Measurements from ENCODE around the gene KAT7. TPM values are rescaled to one million over a fixed set of nuclear protein-coding genes. Genes with fewer than 3 reads are reported as not detected.

KAT7 gene
- total and polyA plus RNA-seq, 2 of the 8 experiments (the other 6 are each of a cell fraction or from before 2014, with no cell fraction given), result 90.9 to 139 TPM

GRCh38 chr17:49873926-49874325 lies 85.4 kb downstream of the KAT7 start:
- no peak overlapping the region for H3K23ac ChIP-seq (ENCODE audit: insufficient read length)
- no peak overlapping the region for H2BK20ac ChIP-seq (ENCODE audit: low read length)
- H3K18ac ChIP-seq (ENCODE audit: extremely low read depth, low read length), result no peak overlapping the region; the same call in none of the 2 replicates
- no peak for FAIRE-seq
- H4K91ac ChIP-seq (replicated peaks; ENCODE audit: insufficient read length, low read length), result no peak overlapping the region
- no peak overlapping the region for H2BK5ac ChIP-seq (ENCODE audit: low read depth, low read length)
- H2BK15ac ChIP-seq (ENCODE audit: low read length), result no peak overlapping the region
- H3K79me2 ChIP-seq (ENCODE audit: control insufficient read depth in 1 of 2, insufficient read depth in 2 of 2, low read length in 2 of 2), result no peaks in the 10 kb centered on the region
- no peak overlapping the region for H3K27ac ChIP-seq (ENCODE audit: low read depth, low read length)
- no peak for DNase-seq (ENCODE audit: low read depth in 1 of 2, low spot score in 2 of 2)
- ChIA-PET CTCF (ENCODE audit: partially characterized antibody) (interaction anchor here (0.7 to 13.4 kb wide), 10 partner anchors 9 to 205 kb away, joined by 3 to 217 read pairs (median 3); partner anchors contain the start of gene DLX3), POLR2A (ENCODE audit: partially characterized antibody) (interaction anchor here (1.1 to 1.2 kb wide), 2 partner anchors 9 to 14 kb away, joined by 4 to 6 read pairs; no protein-coding TSS in a partner anchor)
- no peak overlapping the region for H3K56ac ChIP-seq (replicated peaks; ENCODE audit: insufficient read length, low read depth, low read length)
- no peak overlapping the region for H4K5ac ChIP-seq (ENCODE audit: insufficient read length, low read depth, low read length)
- H3K4me2 ChIP-seq (ENCODE audit: insufficient read depth in 1 of 2, low read depth in 2 of 2, low read length in 2 of 2), result no peak overlapping the region
- H3K36me3 ChIP-seq (ENCODE audit: control insufficient read depth in 2 of 4, insufficient read depth in 4 of 4, low read length in 3 of 4), result no peaks in the 10 kb centered on the region
- no peak overlapping the region for H2BK120ac ChIP-seq (replicated peaks; ENCODE audit: low read depth, low read length)
- H4K20me1 ChIP-seq (replicated peaks in 1 of 2; ENCODE audit: control insufficient read depth in 1 of 2, insufficient read depth in 2 of 2, low read length in 2 of 2), result no peaks in the 10 kb centered on the region
- H2AK5ac ChIP-seq (ENCODE audit: low read depth, low read length), result no peak overlapping the region
- no peaks in the 10 kb centered on the region for H3K79me1 ChIP-seq (ENCODE audit: low read depth, low read length)
- H3K4me3 ChIP-seq (ENCODE audit: extremely low read depth in 1 of 4, insufficient read depth in 2 of 4, low read depth in 3 of 4, low read length in 4 of 4), result no peak overlapping the region
- no peak overlapping the region for H3K4ac ChIP-seq (replicated peaks; ENCODE audit: insufficient read length, low read depth, low read length)
- no peak overlapping the region for H2BK12ac ChIP-seq (ENCODE audit: low read depth, low read length)
- no peak overlapping the region for H3K14ac ChIP-seq (ENCODE audit: insufficient read length)
- H2AFZ ChIP-seq (ENCODE audit: low read length), result no peak overlapping the region
- H3K4me1 ChIP-seq (replicated peaks in 1 of 4; ENCODE audit: control insufficient read depth in 3 of 4, insufficient read depth in 4 of 4, low read length in 3 of 4), result peaks cover 0 to 16% (median 11%) of the 10 kb centered on the region in 4 experiments; a peak in 6 of 7 replicates
- H4K8ac ChIP-seq (ENCODE audit: extremely low read depth, insufficient read depth, low read length), result no peak overlapping the region
- no peaks in the 10 kb centered on the region for H3K23me2 ChIP-seq (ENCODE audit: low read depth, low read length)
- 85% methylated on average over 3 of the region's 3 CpGs; no CpG with 5 or more reads in 1 of the 2 experiments for WGBS, 2 experiments (ENCODE audit: extremely low coverage in 1 of 2, insufficient coverage in 1 of 2, insufficient read length in 1 of 2, insufficient replicate concordance in 2 of 2, low coverage in 1 of 2, low lambda C conversion rate in 2 of 2, missing lambda C conversion rate in 1 of 2)
- no peaks in the 10 kb centered on the region for H3K9me3 ChIP-seq (ENCODE audit: insufficient read depth in 2 of 2, low read depth in 1 of 2, low read length in 1 of 2)
- no peaks in the 10 kb centered on the region; a peak in 2 of 7 replicates for H3K27me3 ChIP-seq (replicated peaks in 1 of 4; ENCODE audit: control insufficient read depth in 3 of 4, extremely low read depth in 1 of 4, insufficient read depth in 3 of 4, low read length in 3 of 4)
- H3K9ac ChIP-seq (replicated peaks in 1 of 4; ENCODE audit: extremely low read depth in 1 of 4, low read depth in 3 of 4, low read length in 3 of 4), result no peak overlapping the region
- TF ChIP-seq KDM4A (IDR thresholded peaks at IDR 0.05; ENCODE audit: low read depth, low read length, severe bottlenecking), result no peak
- no peak for TF ChIP-seq TAF1 (IDR thresholded peaks at IDR 0.05; ENCODE audit: low read depth, low read length)
- TF ChIP-seq NANOG (IDR thresholded peaks at IDR 0.05; ENCODE audit: insufficient read depth, low read depth, low read length, poor library complexity, severe bottlenecking), result no peak
- TF ChIP-seq GTF2F1 (IDR thresholded peaks at IDR 0.05; ENCODE audit: borderline replicate concordance, low read depth, low read length), result no peak
- TF ChIP-seq MAFK (IDR thresholded peaks at IDR 0.05; ENCODE audit: low read depth, low read length), result no peak
- TF ChIP-seq GABPA (IDR thresholded peaks at IDR 0.05; ENCODE audit: borderline replicate concordance, insufficient read depth, low read length), result no peak
- no peak for TF ChIP-seq CTCF (IDR thresholded peaks at IDR 0.05; ENCODE audit: control extremely low read depth in 1 of 3, insufficient read depth in 1 of 3, low read depth in 1 of 3, low read length in 3 of 3)
- no peak for TF ChIP-seq SIRT6 (IDR thresholded peaks at IDR 0.05; ENCODE audit: low read length)
- TF ChIP-seq CEBPB (IDR thresholded peaks at IDR 0.05; ENCODE audit: low read depth, low read length), result no peak
- TF ChIP-seq SP2 (IDR thresholded peaks at IDR 0.05; ENCODE audit: low read length), result no peak
- no peak for TF ChIP-seq NRF1 (IDR thresholded peaks at IDR 0.05; ENCODE audit: low read depth, low read length)
- no peak for TF ChIP-seq YY1 (IDR thresholded peaks at IDR 0.05; ENCODE audit: low read depth, low read length)

Data from H1 (cell line).